Neural progenitor cell (in vitro differentiated cells): ENCODE data around the gene MYO1D. TPM values are rescaled to one million over a fixed set of nuclear protein-coding genes. Genes with fewer than 3 reads are reported as not detected.

Source experiments
- DNase-seq: peaks from one replicate; pipeline ENCODE4 v3.0.0-alpha.2; 2016; ENCODE audit warnings: low spot score
- H2AFZ ChIP-seq: fragments of 200-600 bp; sonication (generic); replicated peaks from 2 replicates; pipeline ENCODE4 v1.6.1; 2016; ENCODE audit warnings: antibody characterized with exemption
- H3F3A ChIP-seq: fragments of 200-600 bp; sonication (generic); 2 replicates; pipeline ENCODE4 v1.6.1; 2016; ENCODE audit warnings: antibody characterized with exemption, low read depth
- H3K27ac ChIP-seq: fragments of 200-600 bp; sonication (generic); 2 replicates; pipeline ENCODE4 v1.5.1; 2016; ENCODE audit warnings: mild to moderate bottlenecking
- H3K27me3 ChIP-seq: fragments of 200-600 bp; sonication (generic); 2 replicates; pipeline ENCODE4 v1.6.1; 2016; ENCODE audit warnings: mild to moderate bottlenecking, moderate library complexity
- H3K36me3 ChIP-seq: fragments of 200-600 bp; sonication (generic); 2 replicates; pipeline ENCODE4 v1.5.1; 2016
- H3K4me1 ChIP-seq: fragments of 200-600 bp; sonication (generic); 2 replicates; pipeline ENCODE4 v1.6.1; 2016; ENCODE audit warnings: mixed run types
- H3K4me2 ChIP-seq: fragments of 200-600 bp; sonication (generic); 2 replicates; pipeline ENCODE4 v1.6.1; 2016
- H3K4me3 ChIP-seq: fragments of 200-600 bp; sonication (generic); 2 replicates; pipeline ENCODE4 v1.5.1; 2016
- H3K79me2 ChIP-seq: fragments of 200-600 bp; sonication (generic); 2 replicates; pipeline ENCODE4 v1.6.1; 2016; ENCODE audit warnings: low read depth
- H3K9ac ChIP-seq: fragments of 200-600 bp; sonication (generic); 2 replicates; pipeline ENCODE4 v1.6.1; 2016
- H3K9me3 ChIP-seq: fragments of 200-600 bp; sonication (generic); 2 replicates; pipeline ENCODE4 v1.5.1; 2016; ENCODE audit warnings: low read depth
- H4K20me1 ChIP-seq: fragments of 200-600 bp; sonication (generic); 2 replicates; pipeline ENCODE4 v1.6.1; 2016; ENCODE audit warnings: low read depth
- H3K27ac Mint-ChIP-seq: 3 replicates; pipeline ENCODE4 v1.8.0; 2021; ENCODE audit warnings: mixed read lengths
- H3K27me3 Mint-ChIP-seq: 2 replicates; pipeline ENCODE4 v1.8.0; 2022; ENCODE audit warnings: low read depth, mild to moderate bottlenecking, inconsistent platforms, moderate library complexity, mixed read lengths; ENCODE audit not compliant: insufficient read depth
- H3K36me3 Mint-ChIP-seq: 3 replicates; pipeline ENCODE4 v1.8.0; 2021; ENCODE audit warnings: mixed read lengths
- H3K4me1 Mint-ChIP-seq: 3 replicates; pipeline ENCODE4 v1.8.0; 2021; ENCODE audit warnings: mixed read lengths
- H3K4me3 Mint-ChIP-seq: 3 replicates; pipeline ENCODE4 v1.8.0; 2021; ENCODE audit warnings: mild to moderate bottlenecking, moderate library complexity, mixed read lengths
- H3K9me3 Mint-ChIP-seq: 3 replicates; pipeline ENCODE4 v1.8.0; 2020; ENCODE audit warnings: mixed read lengths
- CTCF ChIP-seq: fragments of 200-600 bp; sonication (generic); IDR thresholded peaks from 2 replicates; pipeline ENCODE4 v1.5.1; 2017; ENCODE audit warnings: antibody characterized with exemption, mild to moderate bottlenecking
- EZH2 ChIP-seq: fragments of 200-600 bp; sonication (generic); IDR thresholded peaks from 2 replicates; pipeline ENCODE4 v1.6.1; 2017; ENCODE audit warnings: antibody characterized with exemption, mild to moderate bottlenecking, moderate library complexity
- EZH2phosphoT487 ChIP-seq: fragments of 200-600 bp; sonication (generic); IDR thresholded peaks from 2 replicates; pipeline ENCODE4 v1.6.1; 2017; ENCODE audit warnings: antibody characterized with exemption
- total RNA-seq: library from RNA; depleted of rRNA; stranded (reverse); fragments of >200 nt; gene quantifications from 2 replicates; pipeline ENCODE4 v1.2.3, GENCODE V29; 2015; ENCODE audit warnings: low replicate concordance

MYO1D gene
- total RNA-seq, 1 donor from 2014 or later = 6.2 TPM

- Histone ChIP-seq H3K4me1 (peaks cover 7% of the 10 kb centered on the region), H3K9ac (no peak overlapping the region), H3K27ac (no peak overlapping the region), H3K4me3 (no peak overlapping the region), H3K79me2 (peaks cover 88% of the 10 kb centered on the region), H3F3A (no peaks in the 10 kb centered on the region), H2AFZ (no peak overlapping the region), H3K4me2 (no peak overlapping the region), H4K20me1 (peaks cover 21% of the 10 kb centered on the region), H3K27me3 (no peaks in the 10 kb centered on the region), H3K36me3 (peaks cover 40% of the 10 kb centered on the region), H3K9me3 (no peaks in the 10 kb centered on the region)
- no peak overlapping the region for H3K27ac Mint-ChIP-seq
- no peak for DNase-seq
- TF ChIP-seq EZH2 = no peak
- TF ChIP-seq CTCF = no peak
- no peak for TF ChIP-seq EZH2phosphoT487
- H3K4me3 Mint-ChIP-seq = no peak overlapping the region
- peaks cover 22% of the 10 kb centered on the region for H3K4me1 Mint-ChIP-seq
- peaks cover 28% of the 10 kb centered on the region for H3K36me3 Mint-ChIP-seq
- H3K9me3 Mint-ChIP-seq = no peaks in the 10 kb centered on the region
- peaks cover 2% of the 10 kb centered on the region for H3K27me3 Mint-ChIP-seq
These were observed 427.0 kb downstream of the MYO1D start for GRCh38 chr17:32449963-32450362.

GRCh38 chr17:32446949-32447348 is 430.0 kb downstream of the MYO1D start:
- H3F3A ChIP-seq = no peaks in the 10 kb centered on the region
- H3K36me3 ChIP-seq = peaks cover 17% of the 10 kb centered on the region
- H2AFZ ChIP-seq = no peak overlapping the region
- no peak overlapping the region for H3K4me2 ChIP-seq
- H3K36me3 Mint-ChIP-seq = peaks cover 21% of the 10 kb centered on the region
- no peak for TF ChIP-seq CTCF
- TF ChIP-seq EZH2 = no peak
- peak overlapping the region; percentile 94 for H3K4me3 ChIP-seq
- no peak for DNase-seq
- peaks cover 22% of the 10 kb centered on the region for H3K4me1 Mint-ChIP-seq
- no peaks in the 10 kb centered on the region for H3K9me3 ChIP-seq
- H3K4me1 ChIP-seq = peaks cover 7% of the 10 kb centered on the region
- peaks cover 4% of the 10 kb centered on the region for H3K27me3 Mint-ChIP-seq
- peaks cover 8% of the 10 kb centered on the region for H3K9me3 Mint-ChIP-seq
- H4K20me1 ChIP-seq = peaks cover 25% of the 10 kb centered on the region
- peaks cover 72% of the 10 kb centered on the region for H3K79me2 ChIP-seq
- H3K27me3 ChIP-seq = peaks cover 12% of the 10 kb centered on the region
- H3K27ac Mint-ChIP-seq = no peak overlapping the region
- H3K27ac ChIP-seq = no peak overlapping the region
- H3K9ac ChIP-seq = no peak overlapping the region
- H3K4me3 Mint-ChIP-seq = peak overlapping the region; percentile 52

- DNase-seq = no peak
- Histone ChIP-seq H3K36me3 (peaks cover 17% of the 10 kb centered on the region), H3K4me2 (peak overlapping the region; percentile 88), H3K27ac (no peak overlapping the region), H3K9ac (peak overlapping the region; percentile 97), H3K4me1 (peaks cover 7% of the 10 kb centered on the region), H3F3A (no peaks in the 10 kb centered on the region), H4K20me1 (peaks cover 25% of the 10 kb centered on the region), H3K9me3 (no peaks in the 10 kb centered on the region), H2AFZ (no peak overlapping the region), H3K27me3 (peaks cover 12% of the 10 kb centered on the region), H3K79me2 (peaks cover 64% of the 10 kb centered on the region), H3K4me3 (peak overlapping the region; percentile 94)
- peaks cover 22% of the 10 kb centered on the region for H3K4me1 Mint-ChIP-seq
- H3K27ac Mint-ChIP-seq = no peak overlapping the region
- peak overlapping the region; percentile 95 for H3K4me3 Mint-ChIP-seq
- TF ChIP-seq CTCF = no peak
- no peak for TF ChIP-seq EZH2phosphoT487
- H3K9me3 Mint-ChIP-seq = peaks cover 8% of the 10 kb centered on the region
- peaks cover 4% of the 10 kb centered on the region for H3K27me3 Mint-ChIP-seq
- peaks cover 17% of the 10 kb centered on the region for H3K36me3 Mint-ChIP-seq
These were observed 431.0 kb downstream of the MYO1D start for GRCh38 chr17:32445971-32446370.
